Thoracic aorta (tissue), 2 donors: ENCODE measurements around the gene FANCM. TPM values are rescaled to one million over a fixed set of nuclear protein-coding genes. Genes with fewer than 3 reads are reported as not detected.

Source experiments
- ATAC-seq: fragments of 150-250 bp; one replicate; pipeline ENCODE4 v1.8.0; 2017; ENCODE audit warnings: low read depth; ENCODE audit not compliant: insufficient number of reproducible peaks, low FRiP score
- DNase-seq: peaks from one replicate; pipeline ENCODE4 v3.0.0-alpha.2; 2020; ENCODE audit warnings: low spot score
- H3K27ac ChIP-seq, 2 donors: fragments of 200-600 bp; sonication (generic); 1 replicate in 1 of 2; 2 replicates in 1 of 2; pipeline ENCODE4 v1.5.1; 2016; ENCODE audit warnings: mild to moderate bottlenecking in 2 of 2, moderate library complexity in 2 of 2
- H3K27me3 ChIP-seq: fragments of 200-600 bp; sonication (generic); replicated peaks from 2 replicates; pipeline ENCODE4 v1.6.0; 2016; ENCODE audit warnings: mild to moderate bottlenecking; ENCODE audit not compliant: insufficient read depth
- H3K36me3 ChIP-seq: fragments of 200-600 bp; sonication (generic); one replicate; pipeline ENCODE4 v1.5.1; 2016
- H3K4me1 ChIP-seq, 2 donors: fragments of 200-600 bp; sonication (generic); 1 replicate in 1 of 2; 2 replicates in 1 of 2; pipeline versions ENCODE4 v1.5.1 to v1.6.0; 2016; ENCODE audit warnings: low read depth in 2 of 2, mild to moderate bottlenecking in 1 of 2; ENCODE audit not compliant: control insufficient read depth in 1 of 2
- H3K4me3 ChIP-seq: fragments of 200-600 bp; sonication (generic); 2 replicates; pipeline ENCODE4 v1.5.1; 2016; ENCODE audit warnings: mild to moderate bottlenecking
- H3K9me3 ChIP-seq: fragments of 200-600 bp; sonication (generic); 2 replicates; pipeline ENCODE4 v1.5.1; 2016
- CTCF ChIP-seq: fragments of 200-600 bp; sonication (generic); IDR thresholded peaks from one replicate; pipeline ENCODE4 v1.5.1; 2019; ENCODE audit warnings: antibody characterized with exemption
- total RNA-seq, 2 donors: library from RNA; depleted of rRNA; stranded (reverse); fragments of >200 nt; gene quantifications; one replicate each; pipeline versions ENCODE4 v1.1.0 to v1.2.3, GENCODE V29; 2016

Gene FANCM
- total RNA-seq, 2 donors from 2014 or later = 4.3 to 10.7 TPM

GRCh38 chr14:45246691-45247090 lies 111.0 kb downstream of the FANCM start:
- ATAC-seq (no peak), DNase-seq (no peak)
- Histone ChIP-seq H3K4me1 (peaks cover 16 to 17% of the 10 kb centered on the region in 2 donors), H3K27ac (no peak overlapping the region), H3K9me3 (no peaks in the 10 kb centered on the region), H3K36me3 (no peaks in the 10 kb centered on the region), H3K4me3 (no peak overlapping the region), H3K27me3 (no peaks in the 10 kb centered on the region)
- no peak for TF ChIP-seq CTCF

DNA sequence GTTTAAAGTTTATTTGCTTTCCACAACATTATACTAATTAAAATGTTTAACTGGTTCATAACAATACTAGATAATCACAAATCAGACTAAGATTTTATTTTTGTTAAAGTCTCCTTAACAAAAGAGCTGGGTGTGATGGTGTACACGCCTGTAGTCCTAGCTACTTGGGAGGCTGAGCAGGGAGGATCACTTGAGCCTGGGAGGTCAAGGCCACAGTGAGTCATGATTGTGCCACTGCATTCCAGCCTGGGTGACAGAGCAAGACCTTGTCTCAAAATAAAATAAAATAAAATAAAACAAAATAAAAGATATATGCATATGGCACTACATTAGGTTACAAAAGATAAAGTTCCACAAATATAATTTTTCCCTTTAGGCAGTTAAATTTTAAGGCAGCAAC lies 111.7 kb downstream of the FANCM start:
- Histone ChIP-seq H3K36me3 (no peaks in the 10 kb centered on the region), H3K27ac (no peak overlapping the region), H3K4me3 (no peak overlapping the region), H3K27me3 (no peaks in the 10 kb centered on the region), H3K9me3 (no peaks in the 10 kb centered on the region), H3K4me1 (peaks cover 10% of the 10 kb centered on the region in 2 donors)
- no peak for ATAC-seq
- TF ChIP-seq CTCF = no peak
- no peak for DNase-seq

- TF ChIP-seq CTCF = no peak
- Histone ChIP-seq H3K4me1 (peaks cover 10 to 13% of the 10 kb centered on the region in 2 donors), H3K4me3 (peak overlapping the region; percentile 15), H3K27ac (peak overlapping the region in 1 of 2 donors; percentile 24), H3K27me3 (no peaks in the 10 kb centered on the region), H3K36me3 (no peaks in the 10 kb centered on the region), H3K9me3 (no peaks in the 10 kb centered on the region)
- DNase-seq (no peak), ATAC-seq (no peak)
These were observed 114.3 kb downstream of the FANCM start for GRCh38 chr14:45249856-45250575.

Other genes starting within 250 kb of the FANCM start
- gene KLHL28, start 174.0 kb upstream of the FANCM start, total RNA-seq = 10 to 100 TPM in 1 of 2 donors, 1 to 10 TPM in 1; 9.6 to 11.0 TPM
- gene TOGARAM1, start 173.7 kb upstream of the FANCM start, total RNA-seq = 10 to 100 TPM in 1 of 2 donors, 1 to 10 TPM in 1; 8.5 to 32.0 TPM
- gene PRPF39, start 51.8 kb upstream of the FANCM start, total RNA-seq = 10 to 100 TPM; 20.0 to 37.5 TPM
- gene FKBP3, start 1.4 kb upstream of the FANCM start, total RNA-seq = 10 to 100 TPM; 24.2 to 38.2 TPM
- gene MIS18BP1, start 117.3 kb downstream of the FANCM start, total RNA-seq = 10 to 100 TPM; 18.7 to 40.3 TPM